GM18520 (cell line): ENCODE data around the gene ABHD5.

Experiments
- ATAC-seq: cut with Tn5 transposase; IDR thresholded peaks from one replicate; pipeline ENCODE4 v1.9.1; 2021; ENCODE audit not compliant: unreplicated experiment

The ABHD5 gene

GRCh38 chr3:43753741-43754715 is 63.3 kb downstream of the ABHD5 start:
- ATAC-seq: no peak

GRCh38 chr3:43755516-43756200 is 64.9 kb downstream of the ABHD5 start:
- ATAC-seq: no peak

GRCh38 chr3:43757666-43758321 is 67.1 kb downstream of the ABHD5 start:
- no peak for ATAC-seq

GRCh38 chr3:43758592-43759225 is 68.0 kb downstream of the ABHD5 start:
- ATAC-seq: no peak

- ATAC-seq: no peak
These were observed 68.6 kb downstream of the ABHD5 start for GRCh38 chr3:43759297-43759782.

GRCh38 chr3:43759938-43760337 is 69.2 kb downstream of the ABHD5 start:
- ATAC-seq: no peak

- ATAC-seq: no peak
These were observed 70.2 kb downstream of the ABHD5 start for GRCh38 chr3:43760938-43761337.

GRCh38 chr3:43762451-43762850 is 71.7 kb downstream of the ABHD5 start:
- no peak for ATAC-seq

- no peak for ATAC-seq
These were observed 73.3 kb downstream of the ABHD5 start for GRCh38 chr3:43764056-43764455.

GRCh38 chr3:43764471-43764870 is 73.7 kb downstream of the ABHD5 start:
- ATAC-seq: no peak

GRCh38 chr3:43765521-43765971 is 74.8 kb downstream of the ABHD5 start:
- ATAC-seq: no peak

GRCh38 chr3:43766672-43767465 is 76.1 kb downstream of the ABHD5 start:
- no peak for ATAC-seq

- no peak for ATAC-seq
These were observed 77.7 kb downstream of the ABHD5 start for GRCh38 chr3:43768381-43768973.

GRCh38 chr3:43769097-43769884 is 78.6 kb downstream of the ABHD5 start:
- no peak for ATAC-seq

GRCh38 chr3:43769885-43770425 is 79.2 kb downstream of the ABHD5 start:
- ATAC-seq: no peak

GRCh38 chr3:43770426-43771103 is 79.8 kb downstream of the ABHD5 start:
- no peak for ATAC-seq

GRCh38 chr3:43771610-43772009 is 80.9 kb downstream of the ABHD5 start:
- ATAC-seq: no peak
